Measurements from ENCODE around the gene DHRS2. TPM values are rescaled to one million over a fixed set of nuclear protein-coding genes. Genes with fewer than 3 reads are reported as not detected.

DHRS2 gene
- total and polyA plus RNA-seq, 2 of the 4 experiments (the other 2 are of a cell fraction) = 0.12 to 0.18 TPM

GRCh38 chr14:23636317-23637211 lies at the start of gene DHRS2 (continued):
- TF ChIP-seq ELK1 (IDR thresholded peaks at IDR 0.05; ENCODE audit: borderline replicate concordance, low read depth, low read length) (no peak), POLR2A (IDR thresholded peaks at IDR 0.05; ENCODE audit: low read depth, low read length) (no peak), NFE2L2 (IDR thresholded peaks at IDR 0.05; ENCODE audit: low read depth, low read length) (no peak)
